Neural cell (in vitro differentiated cells): Measurements from ENCODE around the gene SMPD3. TPM values are rescaled to one million over a fixed set of nuclear protein-coding genes. Genes with fewer than 3 reads are reported as not detected.

ENCODE experiments used
- H2AFZ ChIP-seq: fragments of 200-600, 300-800 bp; sonication (generic), shearing (Covaris generic); 2 replicates; pipeline ENCODE4 v1.6.0; 2014; ENCODE audit warnings: low read depth, mild to moderate bottlenecking, antibody characterized with exemption, low read length, moderate library complexity
- H3F3A ChIP-seq: fragments of 200-600 bp; shearing (Covaris generic); 2 replicates; pipeline ENCODE4 v1.6.1; 2016; ENCODE audit warnings: mild to moderate bottlenecking, moderate library complexity, mixed read lengths, antibody characterized with exemption, low read length; ENCODE audit not compliant: insufficient read depth, poor library complexity, severe bottlenecking
- H3K27ac ChIP-seq: fragments of 200-600, 300-800 bp; sonication (generic), shearing (Covaris generic); 2 replicates; pipeline ENCODE4 v1.5.1; 2014; ENCODE audit warnings: mild to moderate bottlenecking, low read length, moderate library complexity
- H3K27me3 ChIP-seq: fragments of 300-800, 200-600 bp; sonication (generic), shearing (Covaris generic); 2 replicates; pipeline ENCODE4 v1.6.0; 2014; ENCODE audit warnings: mild to moderate bottlenecking, low read depth, low read length, moderate library complexity; ENCODE audit not compliant: insufficient read depth
- H3K36me3 ChIP-seq: fragments of 300-800, 200-600 bp; sonication (generic), shearing (Covaris generic); 2 replicates; pipeline ENCODE4 v1.5.1; 2014; ENCODE audit warnings: mild to moderate bottlenecking, antibody characterized with exemption, low read length, moderate library complexity; ENCODE audit not compliant: insufficient read depth
- H3K4me2 ChIP-seq: fragments of 300-800, 200-600 bp; sonication (generic), shearing (Covaris generic); 2 replicates; pipeline ENCODE4 v1.6.0; 2014; ENCODE audit warnings: mild to moderate bottlenecking, low read length
- H3K4me3 ChIP-seq: fragments of 300-800, 200-600 bp; sonication (generic), shearing (Covaris generic); 2 replicates; pipeline ENCODE4 v1.5.1; 2014; ENCODE audit warnings: mild to moderate bottlenecking, low read length, moderate library complexity
- H3K79me2 ChIP-seq: fragments of 200-600 bp; shearing (Covaris generic); replicated peaks from 2 replicates; pipeline ENCODE4 v1.6.0; 2014; ENCODE audit warnings: mild to moderate bottlenecking, low read length, moderate library complexity; ENCODE audit not compliant: insufficient read depth
- H3K9ac ChIP-seq: fragments of 300-800, 200-600 bp; sonication (generic), shearing (Covaris generic); 2 replicates; pipeline ENCODE4 v1.6.1; 2016; ENCODE audit warnings: mild to moderate bottlenecking, low read length, mixed read lengths
- H3K9me2 ChIP-seq: fragments of 200-600 bp; shearing (Covaris generic); 2 replicates; pipeline ENCODE4 v1.6.1; 2016; ENCODE audit warnings: mild to moderate bottlenecking, low read length, mixed read lengths; ENCODE audit not compliant: insufficient read depth
- H3K9me3 ChIP-seq: fragments of 200-600, 300-800 bp; sonication (generic), shearing (Covaris generic); 2 replicates; pipeline ENCODE4 v1.6.1; 2016; ENCODE audit warnings: mild to moderate bottlenecking, mixed run types, low read length, moderate library complexity, mixed read lengths
- H4K20me1 ChIP-seq: fragments of 200-600 bp; shearing (Covaris generic); 2 replicates; pipeline ENCODE4 v1.6.1; 2016; ENCODE audit warnings: mild to moderate bottlenecking, mixed run types; ENCODE audit not compliant: insufficient read depth
- EP300 ChIP-seq: fragments of 450-650 bp; conservative IDR thresholded peaks from 2 replicates; pipeline ENCODE4 v1.6.1; 2014; ENCODE audit warnings: antibody characterized with exemption, mild to moderate bottlenecking, moderate library complexity; ENCODE audit not compliant: poor library complexity, severe bottlenecking
- EZH2 ChIP-seq: fragments of 200-600, 300-800 bp; shearing (Covaris generic), sonication (generic); IDR thresholded peaks from 2 replicates; pipeline ENCODE4 v1.6.1; 2014; ENCODE audit warnings: antibody characterized with exemption, low read length, borderline replicate concordance, mild to moderate bottlenecking; ENCODE audit not compliant: insufficient read depth, poor library complexity, severe bottlenecking
- MXI1 ChIP-seq: fragments of 450-650 bp; conservative IDR thresholded peaks from 2 replicates; pipeline ENCODE4 v1.6.1; 2014; ENCODE audit warnings: antibody characterized with exemption, mild to moderate bottlenecking; ENCODE audit not compliant: poor library complexity, severe bottlenecking
- POLR2AphosphoS5 ChIP-seq: IDR thresholded peaks from 2 replicates; pipeline ENCODE4 v1.6.1; 2012
- RAD21 ChIP-seq: fragments of 450-650 bp; conservative IDR thresholded peaks from 2 replicates; pipeline ENCODE4 v1.6.1; 2014; ENCODE audit warnings: antibody characterized with exemption, mild to moderate bottlenecking, moderate library complexity
- SMC3 ChIP-seq: fragments of 450-650 bp; conservative IDR thresholded peaks from 2 replicates; pipeline ENCODE4 v1.6.1; 2014; ENCODE audit warnings: antibody characterized with exemption, mild to moderate bottlenecking, moderate library complexity; ENCODE audit not compliant: poor library complexity
- TAF1 ChIP-seq: IDR thresholded peaks from 2 replicates; pipeline ENCODE4 v1.6.1; 2012; ENCODE audit warnings: low read depth
- polyA plus RNA-seq: library from polyadenylated mRNA; depleted of rRNA; stranded (reverse); fragments of >200 nt; gene quantifications from 2 replicates; pipeline ENCODE4 v1.2.3, GENCODE V29; 2014
- TF ChIP-seq, protein P1 (sequence below): IDR thresholded peaks from 2 replicates; pipeline ENCODE4 v1.6.1; 2012; ENCODE audit warnings: borderline replicate concordance
- TF ChIP-seq, protein P2 (sequence below): fragments of 450-650 bp; IDR thresholded peaks from 2 replicates; pipeline ENCODE4 v1.5.1; 2014; ENCODE audit warnings: antibody characterized with exemption, mild to moderate bottlenecking, moderate library complexity; ENCODE audit not compliant: poor library complexity, severe bottlenecking

The SMPD3 gene
- polyA plus RNA-seq, 1 donor from 2014 or later, result 42.7 TPM

DNA sequence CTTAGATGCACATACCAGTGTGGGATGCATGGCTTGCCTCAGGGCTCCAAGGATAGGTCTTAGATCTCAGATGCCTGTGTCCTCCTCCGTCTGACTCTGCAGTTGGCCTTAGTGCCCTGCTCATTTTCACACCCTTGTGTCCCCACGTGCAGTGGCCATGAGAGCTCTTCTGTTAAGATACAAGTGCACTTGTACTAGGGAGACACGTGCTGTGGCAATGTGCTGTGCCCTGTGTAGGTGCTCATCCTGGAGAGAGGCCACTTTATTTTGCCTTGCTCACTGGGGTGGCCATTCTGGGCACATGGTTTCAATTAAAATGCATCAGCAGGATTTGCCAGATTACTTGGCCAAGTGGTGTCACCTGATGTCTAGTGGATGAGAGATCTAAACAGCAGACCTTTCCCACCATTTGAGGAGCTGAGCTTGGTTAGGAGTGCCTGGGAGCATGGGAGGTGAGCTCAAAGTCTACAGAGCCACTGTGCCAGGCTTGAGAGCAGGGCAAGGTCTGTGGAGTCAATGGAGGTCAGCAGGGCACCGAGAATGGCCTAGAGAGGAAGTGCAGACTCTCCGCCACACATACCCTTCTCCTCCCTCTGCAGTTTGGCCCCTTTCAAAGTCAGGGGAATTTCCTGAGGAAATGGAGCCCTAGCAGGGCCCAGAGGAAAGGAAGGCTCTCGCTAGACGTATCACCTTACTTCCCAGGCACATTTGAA lies 25.2 kb upstream of the SMPD3 start:
- H3K9me2 ChIP-seq, result no peaks in the 10 kb centered on the region
- H4K20me1 ChIP-seq, result no peaks in the 10 kb centered on the region
- H3K9me3 ChIP-seq, result no peaks in the 10 kb centered on the region
- no peak overlapping the region for H3K27ac ChIP-seq
- H3K79me2 ChIP-seq, result no peaks in the 10 kb centered on the region
- TF ChIP-seq EP300, result no peak
- TF ChIP-seq, protein P1, sequence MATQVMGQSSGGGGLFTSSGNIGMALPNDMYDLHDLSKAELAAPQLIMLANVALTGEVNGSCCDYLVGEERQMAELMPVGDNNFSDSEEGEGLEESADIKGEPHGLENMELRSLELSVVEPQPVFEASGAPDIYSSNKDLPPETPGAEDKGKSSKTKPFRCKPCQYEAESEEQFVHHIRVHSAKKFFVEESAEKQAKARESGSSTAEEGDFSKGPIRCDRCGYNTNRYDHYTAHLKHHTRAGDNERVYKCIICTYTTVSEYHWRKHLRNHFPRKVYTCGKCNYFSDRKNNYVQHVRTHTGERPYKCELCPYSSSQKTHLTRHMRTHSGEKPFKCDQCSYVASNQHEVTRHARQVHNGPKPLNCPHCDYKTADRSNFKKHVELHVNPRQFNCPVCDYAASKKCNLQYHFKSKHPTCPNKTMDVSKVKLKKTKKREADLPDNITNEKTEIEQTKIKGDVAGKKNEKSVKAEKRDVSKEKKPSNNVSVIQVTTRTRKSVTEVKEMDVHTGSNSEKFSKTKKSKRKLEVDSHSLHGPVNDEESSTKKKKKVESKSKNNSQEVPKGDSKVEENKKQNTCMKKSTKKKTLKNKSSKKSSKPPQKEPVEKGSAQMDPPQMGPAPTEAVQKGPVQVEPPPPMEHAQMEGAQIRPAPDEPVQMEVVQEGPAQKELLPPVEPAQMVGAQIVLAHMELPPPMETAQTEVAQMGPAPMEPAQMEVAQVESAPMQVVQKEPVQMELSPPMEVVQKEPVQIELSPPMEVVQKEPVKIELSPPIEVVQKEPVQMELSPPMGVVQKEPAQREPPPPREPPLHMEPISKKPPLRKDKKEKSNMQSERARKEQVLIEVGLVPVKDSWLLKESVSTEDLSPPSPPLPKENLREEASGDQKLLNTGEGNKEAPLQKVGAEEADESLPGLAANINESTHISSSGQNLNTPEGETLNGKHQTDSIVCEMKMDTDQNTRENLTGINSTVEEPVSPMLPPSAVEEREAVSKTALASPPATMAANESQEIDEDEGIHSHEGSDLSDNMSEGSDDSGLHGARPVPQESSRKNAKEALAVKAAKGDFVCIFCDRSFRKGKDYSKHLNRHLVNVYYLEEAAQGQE, result no peak
- TF ChIP-seq, protein P2, sequence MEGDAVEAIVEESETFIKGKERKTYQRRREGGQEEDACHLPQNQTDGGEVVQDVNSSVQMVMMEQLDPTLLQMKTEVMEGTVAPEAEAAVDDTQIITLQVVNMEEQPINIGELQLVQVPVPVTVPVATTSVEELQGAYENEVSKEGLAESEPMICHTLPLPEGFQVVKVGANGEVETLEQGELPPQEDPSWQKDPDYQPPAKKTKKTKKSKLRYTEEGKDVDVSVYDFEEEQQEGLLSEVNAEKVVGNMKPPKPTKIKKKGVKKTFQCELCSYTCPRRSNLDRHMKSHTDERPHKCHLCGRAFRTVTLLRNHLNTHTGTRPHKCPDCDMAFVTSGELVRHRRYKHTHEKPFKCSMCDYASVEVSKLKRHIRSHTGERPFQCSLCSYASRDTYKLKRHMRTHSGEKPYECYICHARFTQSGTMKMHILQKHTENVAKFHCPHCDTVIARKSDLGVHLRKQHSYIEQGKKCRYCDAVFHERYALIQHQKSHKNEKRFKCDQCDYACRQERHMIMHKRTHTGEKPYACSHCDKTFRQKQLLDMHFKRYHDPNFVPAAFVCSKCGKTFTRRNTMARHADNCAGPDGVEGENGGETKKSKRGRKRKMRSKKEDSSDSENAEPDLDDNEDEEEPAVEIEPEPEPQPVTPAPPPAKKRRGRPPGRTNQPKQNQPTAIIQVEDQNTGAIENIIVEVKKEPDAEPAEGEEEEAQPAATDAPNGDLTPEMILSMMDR, result no peak
- TF ChIP-seq TAF1, result no peak
- TF ChIP-seq SMC3, result no peak
- TF ChIP-seq POLR2AphosphoS5, result no peak
- no peak for TF ChIP-seq MXI1
- no peak for TF ChIP-seq EZH2
- TF ChIP-seq RAD21, result no peak
- no peak overlapping the region for H3K4me2 ChIP-seq
- no peak overlapping the region for H3K4me3 ChIP-seq
- no peak overlapping the region for H3K9ac ChIP-seq
- H3K36me3 ChIP-seq, result no peaks in the 10 kb centered on the region
- no peaks in the 10 kb centered on the region for H3F3A ChIP-seq
- H3K27me3 ChIP-seq, result no peaks in the 10 kb centered on the region
- H2AFZ ChIP-seq, result no peak overlapping the region

DNA sequence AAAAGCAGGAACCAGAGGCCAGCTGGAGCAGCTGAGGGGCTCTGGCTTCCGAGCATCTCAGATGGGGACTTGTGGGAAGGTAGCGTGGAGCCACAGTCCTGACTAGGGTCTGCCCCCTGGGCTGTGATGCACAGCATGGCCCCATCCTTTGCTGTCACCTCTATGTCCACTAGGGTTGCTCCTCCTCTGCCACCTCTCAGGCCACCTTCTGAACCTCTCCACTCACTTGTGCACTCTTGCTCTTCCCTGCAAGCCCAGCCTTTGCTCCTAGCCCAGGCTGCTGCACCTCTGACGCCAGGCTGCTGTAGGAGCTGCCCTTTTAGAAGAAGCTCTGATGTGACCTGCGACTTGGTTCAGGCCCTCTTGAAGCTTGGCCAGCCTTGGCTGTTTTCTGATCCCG lies 24.3 kb upstream of the SMPD3 start:
- Histone ChIP-seq H3F3A (no peaks in the 10 kb centered on the region), H4K20me1 (no peaks in the 10 kb centered on the region), H3K9me2 (no peaks in the 10 kb centered on the region), H3K9me3 (no peaks in the 10 kb centered on the region), H3K4me3 (no peak overlapping the region), H2AFZ (no peak overlapping the region), H3K4me2 (no peak overlapping the region), H3K27ac (no peak overlapping the region), H3K36me3 (no peaks in the 10 kb centered on the region), H3K79me2 (no peaks in the 10 kb centered on the region), H3K27me3 (no peaks in the 10 kb centered on the region), H3K9ac (no peak overlapping the region)
- TF ChIP-seq, protein P2, result no peak
